T-helper 1 cell treated with Interleukin-12 subunit alpha and Interleukin-12 subunit beta and Interleukin-4 antibody, amounts not matched to agents 30 μg/mL and 1 μg/mL, for 36 hours (primary cell): ENCODE data around the gene WFIKKN2.
A peak's percentile ranks its signal among the peaks of the same experiment; 100 is the strongest.

Source experiments
- H3K27ac Mint-ChIP-seq: one replicate; pipeline ENCODE4 v1.8.0; 2021; ENCODE audit warnings: mild to moderate bottlenecking, mixed read lengths
- H3K27me3 Mint-ChIP-seq: one replicate; pipeline ENCODE4 v1.8.0; 2021; ENCODE audit warnings: low read depth, mixed read lengths
- H3K36me3 Mint-ChIP-seq: one replicate; pipeline ENCODE4 v1.8.0; 2021; ENCODE audit warnings: low read depth, mixed read lengths
- H3K4me1 Mint-ChIP-seq: one replicate; pipeline ENCODE4 v1.8.0; 2021; ENCODE audit warnings: low read depth, mixed read lengths
- H3K4me3 Mint-ChIP-seq: one replicate; pipeline ENCODE4 v1.8.0; 2021; ENCODE audit warnings: mild to moderate bottlenecking, moderate library complexity, mixed read lengths
- H3K9me3 Mint-ChIP-seq: one replicate; pipeline ENCODE4 v1.8.0; 2021; ENCODE audit warnings: mixed read lengths

WFIKKN2 gene

DNA sequence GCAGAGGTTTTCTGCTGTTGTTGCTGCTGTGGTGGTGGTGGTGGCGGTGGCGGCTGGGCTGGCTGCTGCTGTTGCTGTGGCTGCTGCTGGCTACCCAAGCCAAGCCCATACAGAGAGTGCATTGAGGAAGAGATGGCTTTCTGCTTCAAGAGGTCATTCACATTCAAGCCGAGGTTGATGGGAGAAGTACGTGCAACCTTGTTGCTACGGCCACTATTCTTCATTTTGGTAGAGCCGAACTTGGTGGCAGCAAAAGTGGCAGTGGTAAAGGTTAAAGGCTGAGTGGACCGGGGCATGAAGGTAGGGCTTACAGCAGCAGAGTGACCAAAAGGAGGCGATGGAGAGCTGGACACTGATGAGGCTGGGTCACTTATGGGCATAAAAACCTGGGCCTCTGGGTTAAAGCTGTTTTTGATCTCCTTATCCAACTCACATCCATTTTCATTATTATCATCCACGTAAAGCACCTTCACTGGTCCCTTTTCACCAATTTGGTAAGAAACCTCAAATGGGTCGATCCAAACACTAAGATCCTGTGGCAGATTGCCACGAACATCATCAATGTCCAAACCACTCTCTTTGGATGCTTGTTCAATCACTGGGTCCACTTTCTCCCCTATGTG, 27.9 kb downstream of the WFIKKN2 start:
- Mint-ChIP-seq H3K36me3 (peaks cover 25% of the 10 kb centered on the region), H3K4me3 (peak overlapping the region; percentile 25), H3K9me3 (no peaks in the 10 kb centered on the region), H3K27ac (no peak overlapping the region), H3K27me3 (no peaks in the 10 kb centered on the region), H3K4me1 (peaks cover 30% of the 10 kb centered on the region)

- Mint-ChIP-seq H3K4me3 (peak overlapping the region; percentile 98), H3K27ac (no peak overlapping the region), H3K4me1 (peaks cover 33% of the 10 kb centered on the region), H3K36me3 (peaks cover 25% of the 10 kb centered on the region), H3K27me3 (no peaks in the 10 kb centered on the region), H3K9me3 (no peaks in the 10 kb centered on the region)
These were observed 28.5 kb downstream of the WFIKKN2 start for GRCh38 chr17:50863931-50864330.

DNA sequence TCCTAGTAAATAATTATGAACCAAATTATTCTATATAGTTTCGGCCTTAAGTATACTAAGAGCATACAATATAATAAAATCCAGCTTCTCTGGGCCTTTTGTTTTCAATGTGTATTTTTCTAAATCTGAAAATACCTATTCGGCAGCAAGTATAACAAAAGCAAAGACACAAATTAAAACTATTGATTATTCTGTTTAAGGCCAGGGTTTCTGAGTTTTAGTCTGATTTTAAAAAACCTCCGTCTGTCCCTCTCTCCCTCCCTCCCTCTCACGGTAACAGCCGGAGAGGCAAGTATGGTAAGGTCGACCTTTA, 29.3 kb downstream of the WFIKKN2 start:
- Mint-ChIP-seq H3K4me3 (peak overlapping the region; percentile 98), H3K9me3 (no peaks in the 10 kb centered on the region), H3K36me3 (peaks cover 25% of the 10 kb centered on the region), H3K4me1 (peaks cover 33% of the 10 kb centered on the region), H3K27ac (peak overlapping the region; percentile 99), H3K27me3 (no peaks in the 10 kb centered on the region)

- Mint-ChIP-seq H3K4me1 (peaks cover 33% of the 10 kb centered on the region), H3K27me3 (no peaks in the 10 kb centered on the region), H3K4me3 (peak overlapping the region; percentile 98), H3K36me3 (peaks cover 25% of the 10 kb centered on the region), H3K9me3 (no peaks in the 10 kb centered on the region), H3K27ac (peak overlapping the region; percentile 99)
These were observed 29.9 kb downstream of the WFIKKN2 start for GRCh38 chr17:50865060-50865867.

DNA sequence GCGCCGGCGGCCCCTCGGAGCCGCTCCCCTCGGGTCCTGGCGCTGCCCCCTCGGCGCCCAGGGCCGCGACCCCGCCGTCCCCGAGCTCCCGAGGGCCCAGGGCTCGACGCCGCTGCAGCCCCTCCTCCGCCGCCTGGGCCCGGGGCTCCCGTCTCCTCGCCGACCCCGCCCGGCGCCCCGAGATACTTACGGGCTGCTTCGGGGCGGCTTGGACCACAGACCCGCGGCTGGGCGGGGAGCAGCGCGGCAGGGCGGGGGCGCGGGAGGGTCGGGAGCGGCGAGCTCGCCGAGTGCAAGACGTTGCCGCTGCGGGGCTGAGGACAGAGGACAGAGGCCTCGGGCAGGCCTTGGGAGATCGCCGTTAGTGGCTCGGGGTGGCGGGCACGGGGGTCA, 30.5 kb downstream of the WFIKKN2 start:
- Mint-ChIP-seq H3K4me3 (peak overlapping the region; percentile 95), H3K4me1 (peaks cover 33% of the 10 kb centered on the region), H3K27me3 (no peaks in the 10 kb centered on the region), H3K27ac (peak overlapping the region; percentile 69), H3K36me3 (peaks cover 25% of the 10 kb centered on the region), H3K9me3 (no peaks in the 10 kb centered on the region)

- Mint-ChIP-seq H3K9me3 (no peaks in the 10 kb centered on the region), H3K27me3 (no peaks in the 10 kb centered on the region), H3K4me1 (peaks cover 37% of the 10 kb centered on the region), H3K27ac (peak within 1 kb of the TSS; percentile 100), H3K4me3 (peak within 1 kb of the TSS; percentile 98), H3K36me3 (peaks cover 24% of the 10 kb centered on the region)
These were observed 31.0 kb downstream of the WFIKKN2 start, which contains the start of gene TOB1 for GRCh38 chr17:50866261-50866949. Gene TOB1, minus strand, starts transcription at chr17:50866354. Its CDS starts 2,337 bp downstream, at chr17:50864017.

DNA sequence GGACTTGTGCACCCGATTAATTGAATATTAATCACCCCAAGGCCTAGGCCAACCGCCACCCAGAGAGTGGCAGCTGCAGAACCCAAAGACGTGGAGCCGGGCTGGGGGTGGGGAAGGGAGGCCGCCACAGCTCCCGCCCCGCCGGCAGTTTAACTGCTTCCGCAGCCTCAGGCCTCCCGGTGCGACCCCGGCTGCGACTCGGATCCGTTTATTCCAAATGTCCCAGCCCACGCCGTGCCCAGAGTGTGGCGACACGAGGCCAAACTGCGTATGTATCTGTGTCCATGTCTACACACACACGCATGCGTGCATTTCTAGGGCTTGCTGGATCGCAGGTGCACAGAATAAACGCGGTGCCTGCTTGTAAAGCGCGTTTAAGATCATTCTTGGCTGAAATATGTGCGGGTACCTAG, 31.6 kb downstream of the WFIKKN2 start:
- H3K27ac Mint-ChIP-seq: peak overlapping the region; percentile 100
- peak overlapping the region; percentile 95 for H3K4me3 Mint-ChIP-seq
- peaks cover 40% of the 10 kb centered on the region for H3K4me1 Mint-ChIP-seq
- no peaks in the 10 kb centered on the region for H3K9me3 Mint-ChIP-seq
- peaks cover 19% of the 10 kb centered on the region for H3K36me3 Mint-ChIP-seq
- no peaks in the 10 kb centered on the region for H3K27me3 Mint-ChIP-seq

DNA sequence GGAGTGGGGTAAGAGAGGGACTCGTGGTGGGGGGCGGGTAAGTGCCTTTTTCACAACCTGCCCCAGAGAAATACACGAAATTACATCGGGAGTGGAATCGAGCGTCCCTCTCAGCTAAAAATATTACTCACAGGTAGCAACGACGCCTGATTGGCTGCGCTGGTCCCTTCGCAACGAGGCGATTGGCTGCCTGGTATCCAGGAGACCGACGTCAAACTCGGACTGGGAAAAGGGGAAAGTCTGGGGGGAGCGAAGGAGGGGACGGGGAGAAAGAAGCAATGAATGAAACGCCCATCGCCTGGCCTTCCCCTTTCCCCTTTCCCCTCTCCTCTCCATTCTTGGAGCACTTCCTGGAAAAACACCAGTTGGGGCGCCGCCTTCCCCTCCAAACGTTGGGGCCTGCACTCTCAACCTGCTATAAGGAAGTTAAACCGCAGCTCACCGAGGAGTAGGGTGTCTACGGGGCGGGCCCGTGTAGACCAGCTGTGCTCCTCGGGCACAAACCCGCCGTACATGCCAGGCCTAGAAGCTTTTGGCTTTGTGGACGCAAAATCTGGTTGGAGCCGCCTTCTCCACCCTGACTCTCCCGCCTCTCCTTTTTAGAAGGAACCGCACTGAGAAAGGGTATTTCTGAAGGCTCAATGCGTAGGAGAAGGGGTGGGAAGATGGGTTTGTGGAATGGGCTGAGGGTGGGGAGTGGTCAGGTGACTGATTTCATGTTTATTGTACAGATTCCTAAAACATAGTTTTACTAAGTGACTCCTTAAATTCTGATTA, 32.2 kb downstream of the WFIKKN2 start:
- no peaks in the 10 kb centered on the region for H3K9me3 Mint-ChIP-seq
- H3K4me3 Mint-ChIP-seq: peak overlapping the region; percentile 95
- peak overlapping the region; percentile 100 for H3K27ac Mint-ChIP-seq
- H3K4me1 Mint-ChIP-seq: peaks cover 43% of the 10 kb centered on the region
- H3K27me3 Mint-ChIP-seq: no peaks in the 10 kb centered on the region
- H3K36me3 Mint-ChIP-seq: peaks cover 18% of the 10 kb centered on the region

DNA sequence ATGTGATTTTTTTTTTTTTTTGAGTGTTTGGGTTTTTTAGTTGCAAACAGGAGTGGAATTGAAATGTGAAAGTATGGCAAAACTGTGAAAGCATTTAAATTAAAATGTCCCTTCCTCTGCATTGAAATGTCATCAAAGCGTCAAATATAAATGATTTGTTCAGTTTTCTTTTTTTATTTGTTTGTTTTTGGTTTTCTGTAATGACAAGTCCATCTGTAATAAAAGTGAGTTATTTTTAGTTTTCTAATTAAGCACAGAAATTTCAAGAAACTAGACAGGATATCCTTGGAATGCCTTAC, 32.7 kb downstream of the WFIKKN2 start:
- peaks cover 44% of the 10 kb centered on the region for H3K4me1 Mint-ChIP-seq
- peaks cover 2% of the 10 kb centered on the region for H3K27me3 Mint-ChIP-seq
- H3K36me3 Mint-ChIP-seq: peaks cover 18% of the 10 kb centered on the region
- H3K27ac Mint-ChIP-seq: peak overlapping the region; percentile 100
- no peaks in the 10 kb centered on the region for H3K9me3 Mint-ChIP-seq
- peak overlapping the region; percentile 95 for H3K4me3 Mint-ChIP-seq

- H3K4me1 Mint-ChIP-seq: peaks cover 45% of the 10 kb centered on the region
- peaks cover 3% of the 10 kb centered on the region for H3K27me3 Mint-ChIP-seq
- H3K36me3 Mint-ChIP-seq: peaks cover 14% of the 10 kb centered on the region
- no peak overlapping the region for H3K27ac Mint-ChIP-seq
- peak overlapping the region; percentile 95 for H3K4me3 Mint-ChIP-seq
- no peaks in the 10 kb centered on the region for H3K9me3 Mint-ChIP-seq
These were observed 33.2 kb downstream of the WFIKKN2 start for GRCh38 chr17:50868602-50869001.

DNA sequence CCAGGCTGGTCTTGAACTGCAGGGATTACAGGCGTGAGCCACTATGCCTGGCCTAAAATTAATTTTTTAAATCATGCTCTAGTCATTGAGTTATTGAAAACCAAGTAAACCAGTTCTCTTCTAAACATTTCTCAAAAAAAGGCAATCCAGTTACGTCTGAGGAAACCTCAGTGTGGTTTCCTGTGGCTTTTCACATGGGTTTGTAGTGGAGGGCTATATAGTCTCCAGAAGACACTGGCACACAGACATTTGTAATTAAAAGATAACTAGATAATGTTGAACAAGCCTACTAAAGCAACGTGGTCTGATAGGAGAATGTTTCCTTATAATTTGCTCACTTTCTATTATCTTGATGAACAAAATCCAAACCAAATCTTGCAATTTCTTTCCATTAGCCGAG, 36.0 kb downstream of the WFIKKN2 start:
- peaks cover 20% of the 10 kb centered on the region for H3K27me3 Mint-ChIP-seq
- no peaks in the 10 kb centered on the region for H3K9me3 Mint-ChIP-seq
- peak overlapping the region; percentile 79 for H3K27ac Mint-ChIP-seq
- H3K4me1 Mint-ChIP-seq: peaks cover 44% of the 10 kb centered on the region
- peaks cover 8% of the 10 kb centered on the region for H3K36me3 Mint-ChIP-seq
- H3K4me3 Mint-ChIP-seq: peak overlapping the region; percentile 81

GRCh38 chr17:50871898-50872297, 36.5 kb downstream of the WFIKKN2 start:
- H3K4me1 Mint-ChIP-seq: peaks cover 44% of the 10 kb centered on the region
- peaks cover 8% of the 10 kb centered on the region for H3K36me3 Mint-ChIP-seq
- no peak overlapping the region for H3K4me3 Mint-ChIP-seq
- H3K27ac Mint-ChIP-seq: peak overlapping the region; percentile 79
- no peaks in the 10 kb centered on the region for H3K9me3 Mint-ChIP-seq
- peaks cover 24% of the 10 kb centered on the region for H3K27me3 Mint-ChIP-seq

GRCh38 chr17:50872710-50873424, 37.5 kb downstream of the WFIKKN2 start:
- peak overlapping the region; percentile 52 for H3K27ac Mint-ChIP-seq
- no peak overlapping the region for H3K4me3 Mint-ChIP-seq
- peaks cover 37% of the 10 kb centered on the region for H3K4me1 Mint-ChIP-seq
- peaks cover 25% of the 10 kb centered on the region for H3K27me3 Mint-ChIP-seq
- H3K36me3 Mint-ChIP-seq: peaks cover 8% of the 10 kb centered on the region
- H3K9me3 Mint-ChIP-seq: no peaks in the 10 kb centered on the region

DNA sequence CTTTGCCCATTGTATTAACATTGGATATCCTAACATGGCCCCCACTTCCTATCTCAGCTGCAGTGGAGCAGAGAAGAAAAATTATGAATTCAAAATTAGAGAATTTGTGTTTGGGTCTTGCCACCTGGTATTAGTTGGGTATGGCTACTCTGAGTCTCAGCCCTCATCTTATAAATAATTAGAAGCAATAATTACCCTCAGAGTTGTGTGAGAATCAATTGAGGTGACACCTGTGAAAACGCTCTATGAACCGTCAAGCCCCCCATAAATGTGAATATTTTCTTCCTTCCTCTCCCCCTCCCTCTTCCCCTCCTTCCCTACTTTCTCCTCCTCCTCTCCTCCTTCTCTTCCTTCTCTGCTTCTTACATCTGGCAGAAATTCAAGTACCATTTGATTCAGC, 39.7 kb downstream of the WFIKKN2 start:
- Mint-ChIP-seq H3K4me3 (no peak overlapping the region), H3K4me1 (peaks cover 29% of the 10 kb centered on the region), H3K27ac (no peak overlapping the region), H3K36me3 (peaks cover 8% of the 10 kb centered on the region), H3K9me3 (peaks cover 2% of the 10 kb centered on the region), H3K27me3 (peaks cover 39% of the 10 kb centered on the region)
